Islet precursor cell (in vitro differentiated cells): ENCODE results near the gene ZNF592.

Experiments
- DNase-seq: peaks from one replicate; pipeline ENCODE4 v3.0.0-alpha.2; 2018

The ZNF592 gene

GRCh38 chr15:84812842-84813241 is 64.5 kb downstream of the ZNF592 start:
- DNase-seq = no peak

- DNase-seq = no peak
These were observed 65.0 kb downstream of the ZNF592 start for GRCh38 chr15:84813435-84813834.

- no peak for DNase-seq
These were observed 65.5 kb downstream of the ZNF592 start for GRCh38 chr15:84813931-84814330.

- no peak for DNase-seq
These were observed 66.5 kb downstream of the ZNF592 start for GRCh38 chr15:84814916-84815315.

- DNase-seq = peak; percentile 92
These were observed 68.5 kb downstream of the ZNF592 start, which contains the start of gene ALPK3 for GRCh38 chr15:84816694-84817465. TSS of gene ALPK3 (plus strand) at chr15:84817356. CDS start at chr15:84817453, 97 bp downstream.

GRCh38 chr15:84817466-84818081 is 69.2 kb downstream of the ZNF592 start:
- DNase-seq = peak; percentile 90

GRCh38 chr15:84818261-84819131 is 70.1 kb downstream of the ZNF592 start:
- peak; percentile 86 for DNase-seq

- peak; percentile 65 for DNase-seq
These were observed 70.9 kb downstream of the ZNF592 start for GRCh38 chr15:84819291-84819768.

GRCh38 chr15:84819791-84820190 is 71.4 kb downstream of the ZNF592 start:
- no peak for DNase-seq

- no peak for DNase-seq
These were observed 73.2 kb downstream of the ZNF592 start for GRCh38 chr15:84821501-84822021.

GRCh38 chr15:84822653-84823281 is 74.4 kb downstream of the ZNF592 start:
- no peak for DNase-seq

GRCh38 chr15:84823282-84823878 is 75.0 kb downstream of the ZNF592 start:
- DNase-seq = no peak

GRCh38 chr15:84824260-84825007 is 76.0 kb downstream of the ZNF592 start:
- DNase-seq = no peak

GRCh38 chr15:84826369-84826823 is 78.0 kb downstream of the ZNF592 start:
- peak; percentile 76 for DNase-seq

- DNase-seq = no peak
These were observed 78.9 kb downstream of the ZNF592 start for GRCh38 chr15:84827246-84827645.

GRCh38 chr15:84828086-84828908 is 79.9 kb downstream of the ZNF592 start:
- no peak for DNase-seq

- DNase-seq = no peak
These were observed 81.0 kb downstream of the ZNF592 start for GRCh38 chr15:84829428-84829827.

- no peak for DNase-seq
These were observed 81.6 kb downstream of the ZNF592 start for GRCh38 chr15:84830036-84830435.

GRCh38 chr15:84831028-84831427 is 82.6 kb downstream of the ZNF592 start:
- no peak for DNase-seq

- DNase-seq = no peak
These were observed 83.2 kb downstream of the ZNF592 start for GRCh38 chr15:84831613-84832012.
